Neural cell (in vitro differentiated cells): ENCODE data around the gene FAM117B. TPM values are rescaled to one million over a fixed set of nuclear protein-coding genes. Genes with fewer than 3 reads are reported as not detected.
"Not testable (repeated sequence)": the region's sequence is repeated elsewhere in the genome, so short reads cannot be mapped to it uniquely, and the experiment has no call there.

Experiments
- H2AFZ ChIP-seq: fragments of 200-600, 300-800 bp; sonication (generic), shearing (Covaris generic); 2 replicates; pipeline ENCODE4 v1.6.0; 2014; ENCODE audit warnings: low read depth, mild to moderate bottlenecking, antibody characterized with exemption, low read length, moderate library complexity
- H3F3A ChIP-seq: fragments of 200-600 bp; shearing (Covaris generic); 2 replicates; pipeline ENCODE4 v1.6.1; 2016; ENCODE audit warnings: mild to moderate bottlenecking, moderate library complexity, mixed read lengths, antibody characterized with exemption, low read length; ENCODE audit not compliant: insufficient read depth, poor library complexity, severe bottlenecking
- H3K27ac ChIP-seq: fragments of 200-600, 300-800 bp; sonication (generic), shearing (Covaris generic); 2 replicates; pipeline ENCODE4 v1.5.1; 2014; ENCODE audit warnings: mild to moderate bottlenecking, low read length, moderate library complexity
- H3K27me3 ChIP-seq: fragments of 300-800, 200-600 bp; sonication (generic), shearing (Covaris generic); 2 replicates; pipeline ENCODE4 v1.6.0; 2014; ENCODE audit warnings: mild to moderate bottlenecking, low read depth, low read length, moderate library complexity; ENCODE audit not compliant: insufficient read depth
- H3K36me3 ChIP-seq: fragments of 300-800, 200-600 bp; sonication (generic), shearing (Covaris generic); 2 replicates; pipeline ENCODE4 v1.5.1; 2014; ENCODE audit warnings: mild to moderate bottlenecking, antibody characterized with exemption, low read length, moderate library complexity; ENCODE audit not compliant: insufficient read depth
- H3K4me2 ChIP-seq: fragments of 300-800, 200-600 bp; sonication (generic), shearing (Covaris generic); 2 replicates; pipeline ENCODE4 v1.6.0; 2014; ENCODE audit warnings: mild to moderate bottlenecking, low read length
- H3K4me3 ChIP-seq: fragments of 300-800, 200-600 bp; sonication (generic), shearing (Covaris generic); 2 replicates; pipeline ENCODE4 v1.5.1; 2014; ENCODE audit warnings: mild to moderate bottlenecking, low read length, moderate library complexity
- H3K79me2 ChIP-seq: fragments of 200-600 bp; shearing (Covaris generic); replicated peaks from 2 replicates; pipeline ENCODE4 v1.6.0; 2014; ENCODE audit warnings: mild to moderate bottlenecking, low read length, moderate library complexity; ENCODE audit not compliant: insufficient read depth
- H3K9ac ChIP-seq: fragments of 300-800, 200-600 bp; sonication (generic), shearing (Covaris generic); 2 replicates; pipeline ENCODE4 v1.6.1; 2016; ENCODE audit warnings: mild to moderate bottlenecking, low read length, mixed read lengths
- H3K9me2 ChIP-seq: fragments of 200-600 bp; shearing (Covaris generic); 2 replicates; pipeline ENCODE4 v1.6.1; 2016; ENCODE audit warnings: mild to moderate bottlenecking, low read length, mixed read lengths; ENCODE audit not compliant: insufficient read depth
- H3K9me3 ChIP-seq: fragments of 200-600, 300-800 bp; sonication (generic), shearing (Covaris generic); 2 replicates; pipeline ENCODE4 v1.6.1; 2016; ENCODE audit warnings: mild to moderate bottlenecking, mixed run types, low read length, moderate library complexity, mixed read lengths
- H4K20me1 ChIP-seq: fragments of 200-600 bp; shearing (Covaris generic); 2 replicates; pipeline ENCODE4 v1.6.1; 2016; ENCODE audit warnings: mild to moderate bottlenecking, mixed run types; ENCODE audit not compliant: insufficient read depth
- EP300 ChIP-seq: fragments of 450-650 bp; conservative IDR thresholded peaks from 2 replicates; pipeline ENCODE4 v1.6.1; 2014; ENCODE audit warnings: antibody characterized with exemption, mild to moderate bottlenecking, moderate library complexity; ENCODE audit not compliant: poor library complexity, severe bottlenecking
- EZH2 ChIP-seq: fragments of 200-600, 300-800 bp; shearing (Covaris generic), sonication (generic); IDR thresholded peaks from 2 replicates; pipeline ENCODE4 v1.6.1; 2014; ENCODE audit warnings: antibody characterized with exemption, low read length, borderline replicate concordance, mild to moderate bottlenecking; ENCODE audit not compliant: insufficient read depth, poor library complexity, severe bottlenecking
- MXI1 ChIP-seq: fragments of 450-650 bp; conservative IDR thresholded peaks from 2 replicates; pipeline ENCODE4 v1.6.1; 2014; ENCODE audit warnings: antibody characterized with exemption, mild to moderate bottlenecking; ENCODE audit not compliant: poor library complexity, severe bottlenecking
- POLR2AphosphoS5 ChIP-seq: IDR thresholded peaks from 2 replicates; pipeline ENCODE4 v1.6.1; 2012
- RAD21 ChIP-seq: fragments of 450-650 bp; conservative IDR thresholded peaks from 2 replicates; pipeline ENCODE4 v1.6.1; 2014; ENCODE audit warnings: antibody characterized with exemption, mild to moderate bottlenecking, moderate library complexity
- REST ChIP-seq: IDR thresholded peaks from 2 replicates; pipeline ENCODE4 v1.6.1; 2012; ENCODE audit warnings: borderline replicate concordance
- SMC3 ChIP-seq: fragments of 450-650 bp; conservative IDR thresholded peaks from 2 replicates; pipeline ENCODE4 v1.6.1; 2014; ENCODE audit warnings: antibody characterized with exemption, mild to moderate bottlenecking, moderate library complexity; ENCODE audit not compliant: poor library complexity
- polyA plus RNA-seq: library from polyadenylated mRNA; depleted of rRNA; stranded (reverse); fragments of >200 nt; gene quantifications from 2 replicates; pipeline ENCODE4 v1.2.3, GENCODE V29; 2014
- TF ChIP-seq, protein P1 (sequence below): fragments of 450-650 bp; IDR thresholded peaks from 2 replicates; pipeline ENCODE4 v1.5.1; 2014; ENCODE audit warnings: antibody characterized with exemption, mild to moderate bottlenecking, moderate library complexity; ENCODE audit not compliant: poor library complexity, severe bottlenecking

Gene FAM117B
- polyA plus RNA-seq, 1 donor from 2014 or later: 32.9 TPM

DNA sequence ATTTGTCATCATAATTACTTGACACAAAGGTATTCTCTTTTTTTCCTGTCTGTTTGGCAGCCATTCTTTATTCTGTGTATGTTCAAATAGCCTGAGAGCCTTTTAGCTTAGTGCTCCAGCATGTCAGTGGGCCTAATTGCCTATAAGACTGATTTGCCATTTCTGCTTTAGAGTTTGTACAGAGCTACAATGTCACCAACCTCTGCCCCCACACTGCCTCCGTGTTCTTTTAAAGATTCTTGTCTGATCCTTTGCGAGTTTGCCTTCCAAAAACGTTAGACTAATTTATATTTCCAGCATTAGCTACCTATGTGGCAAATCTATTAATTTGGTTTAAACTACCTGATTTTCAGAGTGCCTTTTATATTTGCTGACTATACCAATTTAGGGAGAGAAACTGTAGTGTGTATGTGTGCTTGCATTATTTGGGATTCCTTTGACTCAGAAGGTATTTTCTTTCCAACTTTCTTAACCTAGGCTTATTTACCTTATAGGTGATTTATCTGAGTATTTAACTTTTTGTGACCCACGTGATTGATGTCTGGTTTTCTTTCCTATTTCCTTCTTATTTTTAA lies 70.8 kb downstream of the FAM117B start:
- Histone ChIP-seq H3K9ac (no peak overlapping the region), H3K9me2 (no peaks in the 10 kb centered on the region), H3K4me3 (no peak overlapping the region), H3K27ac (no peak overlapping the region), H3K79me2 (peaks cover 30% of the 10 kb centered on the region), H3K4me2 (no peak overlapping the region), H2AFZ (no peak overlapping the region), H3K9me3 (no peaks in the 10 kb centered on the region), H3F3A (no peaks in the 10 kb centered on the region), H4K20me1 (no peaks in the 10 kb centered on the region), H3K36me3 (no peaks in the 10 kb centered on the region), H3K27me3 (no peaks in the 10 kb centered on the region)
- TF ChIP-seq POLR2AphosphoS5: no peak
- TF ChIP-seq RAD21: no peak
- TF ChIP-seq EP300: no peak
- no peak for TF ChIP-seq EZH2
- TF ChIP-seq MXI1: no peak
- no peak for TF ChIP-seq SMC3
- TF ChIP-seq REST: no peak
- TF ChIP-seq, protein P1, sequence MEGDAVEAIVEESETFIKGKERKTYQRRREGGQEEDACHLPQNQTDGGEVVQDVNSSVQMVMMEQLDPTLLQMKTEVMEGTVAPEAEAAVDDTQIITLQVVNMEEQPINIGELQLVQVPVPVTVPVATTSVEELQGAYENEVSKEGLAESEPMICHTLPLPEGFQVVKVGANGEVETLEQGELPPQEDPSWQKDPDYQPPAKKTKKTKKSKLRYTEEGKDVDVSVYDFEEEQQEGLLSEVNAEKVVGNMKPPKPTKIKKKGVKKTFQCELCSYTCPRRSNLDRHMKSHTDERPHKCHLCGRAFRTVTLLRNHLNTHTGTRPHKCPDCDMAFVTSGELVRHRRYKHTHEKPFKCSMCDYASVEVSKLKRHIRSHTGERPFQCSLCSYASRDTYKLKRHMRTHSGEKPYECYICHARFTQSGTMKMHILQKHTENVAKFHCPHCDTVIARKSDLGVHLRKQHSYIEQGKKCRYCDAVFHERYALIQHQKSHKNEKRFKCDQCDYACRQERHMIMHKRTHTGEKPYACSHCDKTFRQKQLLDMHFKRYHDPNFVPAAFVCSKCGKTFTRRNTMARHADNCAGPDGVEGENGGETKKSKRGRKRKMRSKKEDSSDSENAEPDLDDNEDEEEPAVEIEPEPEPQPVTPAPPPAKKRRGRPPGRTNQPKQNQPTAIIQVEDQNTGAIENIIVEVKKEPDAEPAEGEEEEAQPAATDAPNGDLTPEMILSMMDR: no peak

GRCh38 chr2:202714971-202715935 lies 80.5 kb downstream of the FAM117B start:
- H3K79me2 ChIP-seq: peaks cover 80% of the 10 kb centered on the region

More at GRCh38 chr2:202714971-202715935, 80.5 kb downstream of the FAM117B start:
- H3K27me3 ChIP-seq, H3K36me3 ChIP-seq, H3K4me3 ChIP-seq, H4K20me1 ChIP-seq, H3F3A ChIP-seq, H3K4me2 ChIP-seq, H3K27ac ChIP-seq, H2AFZ ChIP-seq, H3K9me2 ChIP-seq, H3K9ac ChIP-seq: not testable (repeated sequence)
- H3K9me3 ChIP-seq: peaks cover 11% of the 10 kb centered on the region
